UCSD-AML1 (cell line): ENCODE results near the gene CAPN15.
"Not testable (repeated sequence)": the region's sequence is repeated elsewhere in the genome, so short reads cannot be mapped to it uniquely, and the experiment has no call there.

Source experiments
- DNase-seq: peaks from one replicate; lab custom pipeline; 2025; ENCODE audit not compliant: unreplicated experiment; lab: John Stamatoyannopoulos, UW

CAPN15 gene

DNA sequence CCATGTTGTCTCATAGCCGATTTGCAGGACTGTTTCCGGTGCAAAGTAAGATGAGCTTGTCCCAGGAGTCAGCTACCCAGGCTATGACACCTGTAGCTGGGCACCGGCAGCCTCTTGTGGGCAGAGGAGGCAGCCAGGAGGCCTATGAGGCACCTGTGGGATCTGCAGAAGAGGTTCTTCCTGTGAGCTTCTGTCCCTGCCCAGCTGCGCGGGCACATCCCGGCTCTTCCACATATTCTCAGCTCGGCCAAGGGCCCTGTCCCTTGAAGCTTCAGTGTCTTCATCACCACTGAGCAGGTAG lies 21.3 kb upstream of the CAPN15 start:
- no peak for DNase-seq

DNA sequence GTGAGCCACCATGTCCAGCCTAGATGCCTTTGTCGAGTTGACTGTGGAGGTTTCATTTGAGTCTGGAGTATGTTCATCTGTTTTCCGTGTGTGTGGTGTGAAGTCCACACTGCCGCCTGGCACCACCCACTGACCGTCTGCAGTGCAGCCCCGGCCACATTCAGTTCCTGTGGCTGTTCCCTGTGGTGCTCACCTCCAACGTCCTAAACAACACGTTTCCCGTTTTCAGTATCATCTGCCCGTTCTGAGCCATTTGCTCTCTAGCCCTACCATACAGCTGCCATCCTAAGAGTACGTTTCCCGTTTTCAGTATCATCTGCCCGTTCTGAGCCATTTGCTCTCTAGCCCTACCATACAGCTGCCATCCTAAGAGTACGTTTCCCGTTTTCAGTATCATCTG lies 20.0 kb upstream of the CAPN15 start:
- DNase-seq: not testable (repeated sequence)

DNA sequence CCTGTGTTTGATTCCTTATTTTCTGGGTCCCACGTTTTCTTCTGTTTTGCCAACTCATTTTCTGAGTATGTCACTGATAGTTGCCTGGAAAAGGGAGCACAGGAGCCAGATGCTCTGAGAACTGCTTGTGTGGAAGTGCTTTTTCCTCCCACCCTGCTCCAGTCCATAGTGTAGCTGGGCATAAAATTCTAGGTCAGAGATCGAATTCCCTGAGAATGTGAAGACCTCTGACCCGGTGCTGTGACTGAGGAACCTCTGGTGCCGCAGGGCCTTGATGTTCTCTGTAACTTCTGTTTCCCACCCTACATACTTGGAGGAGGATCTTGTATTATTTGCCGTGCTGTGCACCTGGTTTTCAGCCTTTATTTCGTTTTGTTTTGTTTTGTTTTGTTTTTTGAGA lies 19.5 kb upstream of the CAPN15 start:
- DNase-seq: no peak

DNA sequence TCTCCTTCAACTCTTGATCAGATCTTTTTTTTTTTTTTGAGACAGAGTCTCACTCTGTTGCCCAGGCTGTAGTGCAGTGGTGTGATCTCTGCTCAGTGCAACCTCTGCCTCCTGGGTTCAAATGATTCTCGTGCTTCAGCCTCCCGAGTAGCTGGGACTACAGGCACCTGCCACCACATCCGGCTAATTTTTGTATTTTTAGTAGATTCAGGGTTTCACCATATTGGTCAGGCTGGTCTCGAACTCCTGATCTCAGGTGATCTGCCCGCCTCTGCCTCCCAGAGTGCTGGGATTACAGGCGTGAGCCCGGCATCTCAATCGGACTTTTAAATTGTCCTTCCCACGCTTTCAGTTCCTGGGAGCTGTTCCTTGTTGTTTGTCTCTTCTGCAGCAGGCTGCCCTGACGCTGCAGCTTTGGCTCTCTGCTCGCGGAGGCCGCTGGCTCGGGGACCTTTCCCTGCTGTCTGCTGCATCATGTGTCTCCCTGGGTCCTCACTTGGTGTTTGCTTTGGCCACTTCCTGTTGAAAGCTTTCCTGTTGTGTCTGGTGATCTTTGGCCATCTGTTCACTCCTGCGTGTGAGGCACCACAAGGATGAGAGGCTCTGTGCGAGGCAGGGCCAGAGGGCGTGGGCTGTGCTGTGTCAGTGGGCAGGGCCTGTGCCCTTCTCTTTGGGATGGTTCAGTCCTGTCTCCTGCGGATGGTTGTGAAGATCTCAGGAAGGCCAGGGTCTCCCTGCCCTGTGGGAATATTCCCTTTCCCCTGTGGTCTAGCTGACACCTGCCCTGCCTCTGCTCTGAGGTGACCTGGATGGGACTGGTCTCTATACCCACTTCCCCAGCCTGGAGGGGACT lies 18.4 kb upstream of the CAPN15 start:
- peak; percentile 25 for DNase-seq

DNA sequence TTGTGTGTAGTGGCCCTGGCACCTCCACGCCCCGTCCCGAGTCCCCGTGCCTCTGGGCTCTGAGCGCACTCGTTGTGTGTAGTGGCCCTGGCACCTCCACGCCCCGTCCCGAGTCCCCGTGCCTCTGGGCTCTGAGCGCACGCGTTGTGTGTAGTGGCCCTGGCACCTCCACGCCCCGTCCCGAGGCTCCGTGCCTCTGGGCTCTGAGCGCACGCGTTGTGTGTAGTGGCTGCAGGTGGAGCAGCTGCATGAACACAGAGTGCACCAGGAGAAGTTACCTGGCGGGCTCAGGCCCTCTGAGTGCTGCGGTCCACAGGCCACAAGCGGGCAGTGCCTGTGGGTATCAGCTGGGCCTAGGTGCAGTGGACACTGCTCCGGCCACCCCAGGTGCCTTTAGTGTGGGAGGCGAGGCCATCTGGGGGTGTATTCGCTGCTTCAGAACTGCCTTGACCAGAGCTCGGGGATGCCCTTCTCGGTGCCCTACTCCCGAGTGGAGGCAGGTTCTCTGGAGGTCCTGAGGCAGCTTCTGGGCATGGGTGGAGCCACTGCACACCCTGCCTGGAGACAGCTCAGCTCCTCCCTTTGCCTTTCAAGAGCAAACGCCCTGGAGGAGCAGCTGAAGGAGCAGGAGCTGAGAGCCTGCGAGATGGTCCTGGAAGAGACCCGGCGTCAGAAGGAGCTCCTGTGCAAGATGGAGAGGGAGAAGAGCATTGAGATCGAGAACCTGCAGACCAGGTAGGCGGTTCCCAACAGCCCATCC lies 17.3 kb upstream of the CAPN15 start:
- no peak for DNase-seq

DNA sequence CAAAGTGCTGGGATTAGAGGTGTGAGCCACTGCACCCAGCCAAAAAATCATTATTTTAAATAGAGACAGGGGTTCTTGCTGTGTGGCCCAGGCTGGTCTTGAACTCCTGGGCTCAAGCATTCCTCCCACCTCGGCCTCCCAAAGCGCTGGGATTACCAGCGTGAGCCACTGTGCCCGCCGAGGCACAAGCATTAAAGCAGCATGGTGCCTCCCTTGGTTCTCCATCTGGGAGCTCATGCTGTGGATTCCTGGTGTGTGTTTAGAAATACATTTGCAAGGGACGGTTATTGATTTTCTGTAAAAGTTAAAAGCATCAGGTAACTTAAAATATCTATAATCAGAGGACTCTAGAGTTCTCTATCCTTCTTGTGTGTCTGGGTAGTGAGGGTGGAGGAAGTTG lies 14.7 kb upstream of the CAPN15 start:
- DNase-seq: no peak

DNA sequence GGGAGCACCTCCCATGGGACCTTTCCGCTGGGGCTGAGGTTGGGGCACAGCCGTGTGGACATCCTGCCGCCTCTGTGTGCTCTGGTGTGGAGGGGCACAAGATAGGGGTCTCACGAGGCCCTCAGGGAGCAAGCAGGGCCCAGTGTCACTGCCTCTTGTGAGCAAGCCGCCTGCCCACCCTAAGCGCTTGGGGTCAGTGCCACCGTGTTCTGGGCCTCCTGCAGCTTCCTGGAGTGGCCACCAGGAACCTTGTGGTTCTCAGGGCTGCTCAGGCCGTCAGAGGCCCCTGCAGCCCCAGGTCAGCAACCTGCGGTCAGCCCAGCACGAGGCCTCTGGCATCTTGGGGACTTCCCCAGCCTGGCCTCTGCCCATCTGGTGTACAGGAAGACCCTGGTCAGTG lies 13.6 kb upstream of the CAPN15 start:
- no peak for DNase-seq

DNA sequence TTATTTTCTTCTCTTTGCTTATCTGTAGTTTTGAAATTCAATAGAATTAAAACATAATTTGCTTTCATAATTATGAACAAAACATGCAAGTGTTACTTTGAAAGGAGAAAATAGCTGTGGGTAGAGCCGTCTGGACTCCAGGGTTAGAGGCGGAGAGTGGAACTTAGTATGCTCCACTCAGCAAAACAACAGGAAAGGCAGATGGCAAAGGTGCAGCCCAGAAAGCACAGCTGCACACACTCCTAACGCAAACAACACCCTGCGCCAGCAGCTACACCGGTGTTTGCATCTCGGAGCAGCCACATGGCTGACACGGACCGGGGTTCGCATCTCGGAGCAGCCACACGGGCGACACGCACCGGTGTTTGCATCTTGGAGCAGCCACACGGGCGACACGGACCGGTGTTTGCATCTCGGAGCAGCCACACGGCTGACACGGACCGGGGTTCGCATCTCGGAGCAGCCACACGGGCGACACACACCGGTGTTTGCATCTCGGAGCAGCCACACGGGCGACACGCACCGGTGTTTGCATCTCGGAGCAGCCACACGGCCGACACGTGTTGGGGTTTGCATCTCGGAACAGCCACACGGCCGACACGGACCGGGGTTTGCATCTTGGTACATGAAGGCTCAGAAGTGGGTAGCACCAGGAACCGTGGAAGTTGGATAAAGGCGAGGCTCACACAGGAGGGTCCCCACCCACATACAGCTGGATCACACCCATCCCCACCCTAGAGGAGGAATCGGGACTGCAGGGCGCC lies 12.2 kb upstream of the CAPN15 start:
- DNase-seq: no peak

DNA sequence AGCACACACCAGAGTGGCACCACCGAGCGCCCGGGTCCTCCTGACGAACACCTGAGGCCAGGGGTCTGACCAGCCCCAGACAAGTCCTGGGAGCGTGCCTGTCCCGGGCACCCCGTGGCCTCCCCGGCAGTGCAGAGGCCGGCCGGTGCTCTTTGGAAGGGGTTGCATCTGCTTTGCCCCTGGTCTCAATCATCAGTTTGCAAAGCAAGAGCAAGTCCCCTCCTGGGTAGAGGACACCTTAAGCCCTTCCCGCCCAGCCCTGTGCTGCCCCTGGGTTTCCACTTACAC lies 11.6 kb upstream of the CAPN15 start:
- DNase-seq: no peak

DNA sequence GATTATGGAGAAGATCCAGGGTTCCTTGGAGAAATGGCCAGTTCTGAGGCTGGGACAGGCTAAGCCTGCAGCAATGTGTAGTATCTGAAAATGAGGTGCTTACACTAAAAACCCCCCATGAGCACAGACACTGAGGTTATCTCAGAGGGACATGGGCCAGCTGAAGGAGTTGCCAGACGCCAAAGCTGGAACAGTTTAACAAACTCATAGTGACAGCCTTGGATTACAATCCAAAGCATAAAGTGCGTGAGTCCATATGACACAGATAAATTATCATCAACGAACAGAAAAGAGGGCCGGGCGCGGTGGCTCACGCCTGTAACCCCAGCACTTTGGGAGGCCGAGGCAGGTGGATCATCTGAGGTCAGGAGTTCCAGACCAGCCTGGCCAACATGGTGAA lies 11.2 kb upstream of the CAPN15 start:
- DNase-seq: no peak

DNA sequence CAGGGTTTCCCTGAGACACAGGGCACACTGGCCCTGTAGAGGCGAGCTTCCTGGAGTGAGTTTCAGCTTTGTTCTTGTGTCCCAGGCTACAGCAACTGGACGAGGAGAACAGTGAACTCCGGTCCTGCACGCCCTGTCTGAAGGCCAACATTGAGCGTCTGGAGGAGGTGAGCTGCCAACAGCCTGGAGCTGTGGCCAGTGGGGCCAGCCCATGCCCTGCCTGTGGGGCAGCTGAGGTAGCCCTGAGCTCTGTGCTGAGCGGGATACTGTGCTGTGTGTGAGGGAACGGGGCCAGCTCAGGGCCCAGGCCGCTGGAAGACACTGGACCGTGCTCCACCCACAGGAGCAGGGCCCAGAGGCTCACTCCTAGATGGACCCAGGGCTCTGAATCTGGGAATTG lies 8.7 kb upstream of the CAPN15 start:
- DNase-seq: no peak

DNA sequence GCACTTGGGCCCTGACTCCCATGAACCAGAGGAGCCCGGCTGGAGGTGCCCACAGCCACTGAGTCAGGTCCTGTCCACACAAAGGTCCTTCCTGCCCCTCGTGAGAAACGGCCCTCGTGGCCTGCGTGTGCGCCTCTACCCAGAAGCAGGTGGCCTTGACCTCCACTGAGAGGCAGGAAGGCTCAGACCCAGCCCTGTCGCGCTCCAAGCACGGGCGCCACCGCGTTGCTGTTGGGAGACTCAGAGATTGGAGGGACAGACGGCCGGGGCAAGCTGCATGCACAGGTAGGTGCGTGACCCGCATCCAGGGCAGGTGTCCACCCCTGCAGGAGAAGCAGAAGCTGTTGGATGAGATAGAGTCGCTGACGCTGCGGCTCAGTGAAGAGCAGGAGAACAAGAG lies 8.1 kb upstream of the CAPN15 start:
- DNase-seq: no peak

DNA sequence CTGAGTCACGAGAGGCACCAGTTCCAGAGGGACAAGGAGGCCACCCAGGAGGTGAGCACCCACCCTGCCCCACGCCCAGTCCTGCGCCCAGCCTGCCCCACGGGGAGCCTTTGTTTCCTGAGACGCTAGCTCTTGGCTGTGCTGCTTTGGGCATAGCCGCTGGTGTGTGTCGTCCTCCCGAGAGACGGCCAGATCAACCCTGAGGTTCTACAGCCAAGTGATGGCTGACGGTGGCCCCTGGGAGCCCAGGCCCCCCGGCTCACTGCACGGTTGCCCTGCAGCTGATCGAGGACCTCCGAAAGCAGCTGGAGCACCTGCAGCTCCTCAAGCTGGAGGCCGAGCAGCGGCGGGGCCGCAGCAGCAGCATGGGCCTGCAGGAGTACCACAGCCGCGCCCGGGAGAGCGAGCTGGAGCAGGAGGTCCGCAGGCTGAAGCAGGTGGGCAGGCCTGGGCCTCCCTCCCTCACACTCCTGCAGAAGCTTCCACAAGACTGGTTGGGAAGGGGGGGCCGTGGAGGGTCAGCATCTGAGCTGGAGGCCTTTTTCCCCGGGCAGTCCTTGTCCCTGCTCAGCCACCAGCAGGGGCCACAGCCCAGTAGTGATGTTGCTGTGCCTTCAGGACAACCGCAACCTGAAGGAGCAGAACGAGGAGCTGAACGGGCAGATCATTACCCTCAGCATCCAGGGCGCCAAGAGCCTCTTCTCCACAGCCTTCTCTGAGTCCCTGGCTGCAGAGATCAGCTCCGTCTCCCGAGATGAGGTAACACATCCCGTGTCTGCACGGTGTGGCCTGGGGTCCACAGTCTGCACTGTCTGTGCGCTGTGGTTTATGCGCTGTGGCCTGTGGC lies 7.4 kb upstream of the CAPN15 start:
- no peak for DNase-seq

DNA sequence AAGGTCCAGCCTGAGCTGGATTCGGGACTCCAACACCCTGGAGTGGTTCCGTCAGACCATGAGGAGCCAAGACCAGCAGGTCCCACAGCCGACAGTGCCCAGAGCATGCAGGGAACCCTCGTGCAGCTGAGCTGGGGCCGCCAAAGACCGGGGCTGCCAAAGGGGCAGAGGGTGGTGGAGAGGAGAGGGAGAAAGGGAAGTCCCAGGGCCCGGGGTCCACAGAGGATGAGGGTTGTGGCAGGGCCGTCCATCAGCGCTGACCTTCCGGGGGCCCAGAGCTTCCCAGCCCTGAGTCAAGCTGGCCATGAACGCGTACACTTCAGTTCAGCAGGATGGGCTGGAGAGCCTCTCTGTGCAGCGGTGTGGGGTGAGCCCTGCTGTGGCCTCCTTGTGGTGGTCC lies 6.7 kb upstream of the CAPN15 start:
- DNase-seq: no peak

DNA sequence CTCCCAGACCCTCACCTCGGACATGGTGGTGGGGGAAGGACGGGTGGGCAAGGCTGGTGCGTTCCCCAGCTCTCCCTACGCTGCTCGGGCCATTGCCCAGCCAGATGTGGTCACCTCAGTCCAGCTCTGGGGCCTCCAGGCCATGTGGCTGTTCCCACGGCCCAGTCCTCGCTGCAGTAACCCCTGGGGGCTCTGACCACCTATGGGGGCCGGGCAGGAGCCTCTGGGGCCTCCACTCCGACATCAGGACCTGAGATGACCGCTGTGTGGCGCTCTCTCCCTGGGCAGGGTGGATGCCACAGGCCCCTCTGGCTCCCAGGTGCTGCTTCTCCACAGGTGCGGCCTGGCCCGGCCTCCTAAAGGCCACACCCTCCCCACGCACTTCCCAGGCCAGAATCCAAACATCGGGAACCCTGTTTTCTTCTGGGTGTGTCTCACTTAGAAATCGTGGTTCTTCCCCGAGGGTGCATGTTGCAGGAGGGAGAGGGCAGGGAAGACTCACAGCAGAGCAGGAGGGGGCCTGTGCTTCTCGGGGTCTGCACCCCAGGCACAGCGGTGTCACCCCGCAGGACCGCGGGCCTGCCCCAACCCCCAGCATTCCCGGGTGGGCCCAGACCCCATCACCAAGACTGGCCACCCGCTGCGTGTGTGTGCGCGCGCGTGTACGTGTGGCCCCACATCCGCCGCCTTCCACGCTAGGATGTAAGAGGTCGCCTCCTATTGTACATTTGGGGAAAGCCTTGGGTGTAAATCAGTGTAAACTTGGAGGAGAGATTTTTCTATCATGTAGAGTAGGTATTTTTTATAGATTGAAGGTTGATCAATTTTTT lies 5.9 kb upstream of the CAPN15 start:
- DNase-seq: no peak

DNA sequence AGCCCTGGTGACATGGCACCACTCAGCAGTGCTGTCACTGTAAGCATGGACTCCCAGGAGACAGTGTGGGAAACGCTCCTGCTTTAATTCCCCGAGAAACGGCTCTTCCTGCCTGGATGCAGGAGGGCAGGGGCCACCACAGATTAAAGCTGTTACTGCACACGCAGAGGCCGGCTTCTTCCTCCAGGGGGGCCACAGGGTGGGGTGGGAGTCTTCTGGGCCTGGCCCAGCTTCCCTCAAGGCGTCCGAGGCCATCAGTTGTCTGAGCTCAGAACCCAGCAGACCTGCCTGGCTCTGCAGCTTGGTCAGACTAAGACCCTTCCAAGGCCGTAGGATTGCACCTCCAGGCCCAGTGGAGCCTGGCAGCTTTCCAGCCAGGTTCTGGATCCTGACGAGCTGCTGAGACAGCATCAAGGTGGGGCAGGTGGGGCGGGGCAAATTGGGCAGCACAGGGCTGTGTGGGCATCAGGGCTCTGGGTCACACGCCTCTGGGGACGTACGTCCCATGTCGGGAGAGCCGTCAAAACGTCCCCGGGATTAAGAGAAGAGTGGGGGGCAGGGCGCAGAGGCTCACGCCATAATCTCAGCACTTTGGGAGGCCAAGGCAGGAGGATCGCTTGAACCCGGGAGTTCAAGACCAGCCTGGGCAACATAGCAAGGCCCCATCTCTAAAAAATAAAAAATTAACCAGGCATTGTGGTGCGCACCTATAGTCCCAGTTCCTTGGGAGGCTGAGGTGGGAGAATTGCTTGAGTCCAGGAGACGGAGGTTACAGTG lies 5.0 kb upstream of the CAPN15 start:
- DNase-seq: no peak

DNA sequence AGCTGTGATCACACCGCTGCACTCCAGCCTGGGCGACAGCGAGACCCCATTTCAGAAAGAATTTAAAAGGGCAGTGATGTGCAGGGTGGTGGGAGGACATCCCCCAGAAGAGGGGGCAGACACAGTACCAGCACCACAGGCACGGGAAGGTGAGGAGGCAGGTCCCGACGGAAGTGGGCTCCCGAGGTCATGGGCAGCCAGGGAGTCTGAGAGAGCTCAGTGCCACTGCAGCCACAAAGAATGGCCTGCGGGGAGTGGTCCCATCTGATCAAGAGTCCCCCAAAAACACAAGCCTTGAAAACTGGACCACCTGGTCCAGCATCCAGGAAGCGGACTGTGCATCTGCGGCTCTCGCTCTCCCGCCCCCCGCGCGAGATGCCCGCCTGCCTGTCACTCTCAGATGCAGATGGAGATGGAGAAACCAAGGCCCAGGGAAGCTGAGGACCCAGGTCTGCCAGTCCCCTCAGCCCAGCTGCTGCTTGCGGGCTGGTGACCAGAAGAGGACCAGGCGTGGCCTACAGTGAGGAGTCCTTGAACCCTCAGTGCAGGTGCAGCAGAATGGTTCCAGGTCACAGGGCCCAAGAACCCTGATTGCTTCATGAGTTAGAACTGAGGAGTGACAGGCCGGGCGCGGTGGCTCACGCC lies 4.3 kb upstream of the CAPN15 start:
- DNase-seq: no peak

DNA sequence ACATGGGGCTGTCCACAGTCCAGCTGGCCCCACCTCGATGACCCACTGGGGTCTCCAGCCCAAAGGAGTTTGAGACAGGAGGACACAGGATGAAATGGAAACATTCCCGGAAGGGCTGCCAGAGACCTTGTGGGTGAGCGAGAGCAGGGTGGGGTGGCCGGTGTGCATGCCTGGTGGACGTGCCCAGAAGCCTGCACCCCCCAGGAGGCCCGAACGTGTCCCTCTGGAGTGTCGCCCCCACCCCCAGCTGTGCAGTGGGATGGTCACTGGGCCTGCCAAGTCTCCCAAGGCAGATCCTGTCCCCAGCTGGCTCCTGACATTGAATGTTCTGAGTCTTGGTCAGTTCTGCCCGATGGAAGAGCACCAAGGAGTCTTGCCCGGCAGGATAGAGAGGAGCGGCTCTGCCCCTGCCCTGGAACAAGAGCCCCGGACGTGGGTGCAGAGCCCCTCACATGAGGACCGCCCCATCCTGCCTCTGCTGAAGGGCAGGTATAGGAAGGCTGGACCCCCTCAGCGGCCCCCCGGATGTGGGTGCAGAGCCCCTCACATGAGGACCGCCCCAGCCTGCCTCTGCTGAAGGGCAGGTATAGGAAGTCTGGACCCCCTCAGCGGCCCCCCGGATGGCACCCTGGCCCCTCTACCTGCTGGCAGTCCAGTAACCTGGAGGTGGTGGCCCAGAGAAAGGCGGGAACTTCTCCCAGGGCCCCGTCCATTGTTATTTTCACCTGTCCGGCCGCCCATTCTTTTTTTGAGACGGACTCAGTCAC lies 3.1 kb upstream of the CAPN15 start:
- DNase-seq: no peak
